IPS DF 19.7 (cell line): ENCODE results near the gene DYRK1A.
"Not testable (repeated sequence)": the region's sequence is repeated elsewhere in the genome, so short reads cannot be mapped to it uniquely, and the experiment has no call there.

Experiments
- DNase-seq: peaks from one replicate; pipeline ENCODE4 v3.0.0-alpha.2; 2013; ENCODE audit warnings: low read depth, low spot score

DYRK1A gene

DNA sequence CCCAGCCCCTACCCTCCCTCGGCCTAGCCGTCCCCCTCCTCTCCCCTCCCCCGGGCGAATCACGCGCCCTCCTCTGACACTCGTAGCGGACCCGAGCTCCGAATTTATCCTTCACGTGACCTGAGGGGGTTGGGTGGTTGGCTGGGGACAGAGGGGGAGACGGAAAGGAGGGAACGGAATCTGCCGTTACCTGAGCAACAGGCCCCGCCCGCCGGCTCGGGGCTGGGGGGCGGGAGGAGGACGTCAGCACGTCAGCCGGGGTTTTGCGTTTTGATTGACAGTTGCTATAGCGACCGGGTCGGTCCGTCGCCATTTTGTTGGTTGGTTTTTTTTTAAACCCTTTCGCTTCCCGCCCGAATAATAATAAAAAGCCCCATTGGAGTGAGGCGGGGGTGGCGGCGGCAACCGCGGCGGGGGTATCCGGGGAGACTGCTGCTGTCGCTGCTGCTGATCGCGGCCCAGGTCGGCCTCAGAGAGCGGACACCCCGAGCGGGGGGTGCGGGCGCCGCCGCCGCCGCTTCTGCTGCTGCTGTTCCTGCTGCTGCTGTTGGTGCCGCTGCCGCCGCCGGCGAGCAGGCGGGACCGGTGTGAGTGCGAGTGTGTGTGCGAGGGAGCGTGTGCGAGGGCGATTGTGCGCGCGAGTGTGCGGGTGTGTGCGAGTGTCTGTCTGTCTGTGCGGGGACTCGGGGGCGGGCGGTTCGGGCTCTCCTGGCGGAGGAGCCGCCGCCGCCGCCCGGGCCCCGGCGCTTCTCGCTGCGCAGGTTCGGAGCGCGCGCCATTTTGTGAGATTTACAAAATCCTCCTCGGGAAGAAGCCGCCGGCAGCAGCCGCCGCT lies at the start of gene DYRK1A:
Gene DYRK1A (plus strand): TSS at position 292 of the 835 bp plus-strand sequence. CDS start 53,602 bp downstream, outside the sequence.
- peak; percentile 97 for DNase-seq

DNA sequence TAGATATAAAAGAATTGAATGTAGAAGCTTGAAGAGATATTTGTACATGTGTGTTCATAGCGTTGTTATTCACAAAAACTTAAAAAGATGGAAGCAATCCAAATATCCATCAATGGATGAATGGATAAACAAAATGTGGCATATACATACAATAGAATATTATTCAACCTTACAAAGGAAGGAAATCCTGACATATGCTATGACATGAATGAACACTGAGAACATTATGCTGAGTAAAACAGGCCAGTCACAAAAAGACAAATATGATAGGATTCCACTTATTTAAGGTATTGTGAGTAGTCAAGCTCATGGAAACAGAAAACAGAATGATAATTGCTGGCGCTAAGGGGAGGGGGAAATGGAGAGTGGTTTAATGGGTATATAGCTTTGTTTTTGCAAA lies 47.0 kb upstream of the DYRK1A start:
- no peak for DNase-seq

- DNase-seq, result no peak
Observed at GRCh38 chr21:37322084-37322483, 44.5 kb upstream of the DYRK1A start.

DNA sequence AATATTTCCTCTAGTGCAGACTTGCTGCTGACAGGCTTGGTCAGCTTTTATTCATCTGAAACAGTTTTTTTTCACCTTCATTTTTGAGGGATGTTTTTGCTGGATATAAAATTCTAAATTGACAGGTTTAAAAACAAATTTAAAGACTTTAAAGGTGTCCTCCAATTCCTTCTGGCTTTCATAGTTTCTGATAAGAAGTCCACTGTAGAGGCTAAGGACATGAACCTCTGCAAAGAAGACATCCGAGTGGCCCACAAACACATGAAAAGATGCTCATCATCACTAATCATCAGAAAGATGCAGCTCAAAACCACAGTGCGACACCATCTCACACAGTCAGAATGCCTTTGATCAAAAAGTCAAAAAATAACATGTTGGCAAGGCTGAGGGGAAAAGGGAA lies 42.0 kb upstream of the DYRK1A start:
- no peak for DNase-seq

DNA sequence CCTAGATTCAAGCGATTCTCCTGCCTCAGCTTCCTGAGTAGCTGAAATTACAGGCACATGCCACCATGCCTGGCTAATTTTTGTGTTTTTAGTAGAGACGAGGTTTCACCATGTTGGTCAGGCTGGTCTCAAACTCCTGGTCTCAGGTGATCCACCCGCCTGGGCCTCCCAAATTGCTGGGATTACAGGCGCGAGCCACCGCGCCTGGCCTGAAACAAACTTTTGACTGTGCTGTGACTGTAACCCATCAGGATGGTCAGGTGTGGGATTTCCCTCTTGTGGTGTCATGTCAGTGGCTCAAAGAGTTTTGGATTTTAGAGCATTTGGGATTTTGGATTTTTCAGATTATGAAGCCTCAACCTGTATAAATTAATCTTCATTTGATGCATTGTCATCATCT lies 38.4 kb upstream of the DYRK1A start:
- DNase-seq, result not testable (repeated sequence)

DNA sequence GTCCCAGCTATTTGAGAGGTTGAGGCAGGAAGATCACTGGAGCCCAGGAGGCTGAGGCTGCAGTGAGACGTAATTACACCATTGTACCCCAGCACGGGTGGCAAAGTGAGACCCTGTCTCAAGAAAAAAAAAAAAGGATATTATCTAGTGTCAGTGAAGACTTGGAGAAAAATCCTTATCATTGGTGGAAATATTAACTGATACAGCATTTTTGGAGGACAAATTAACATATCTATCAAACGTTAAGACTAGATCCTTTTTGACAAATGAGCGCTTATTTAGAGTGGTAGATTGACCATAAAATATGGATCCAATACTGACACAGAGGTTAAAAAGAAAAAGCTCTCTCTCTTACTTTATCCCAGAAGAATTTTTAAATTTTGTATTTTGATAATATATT lies 35.2 kb upstream of the DYRK1A start:
- no peak for DNase-seq

DNA sequence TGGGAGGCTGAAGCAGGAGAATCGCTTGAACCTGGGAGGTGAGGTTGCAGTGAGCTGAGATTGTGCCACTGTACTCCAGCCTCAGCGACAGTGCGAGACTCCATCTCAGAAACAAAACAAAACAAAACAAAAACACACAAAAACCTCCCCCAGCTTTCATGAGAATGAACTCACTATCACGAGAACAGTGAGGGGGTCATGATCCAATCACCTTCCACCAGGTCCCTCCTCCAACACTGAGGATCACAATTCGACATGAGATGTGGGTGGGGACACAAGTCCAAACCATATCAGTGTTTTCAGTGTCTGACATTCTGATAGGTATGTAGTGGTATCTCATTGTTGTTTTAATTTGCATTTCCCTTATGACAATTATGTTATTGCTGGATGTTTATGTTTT lies 31.5 kb upstream of the DYRK1A start:
- no peak for DNase-seq

DNA sequence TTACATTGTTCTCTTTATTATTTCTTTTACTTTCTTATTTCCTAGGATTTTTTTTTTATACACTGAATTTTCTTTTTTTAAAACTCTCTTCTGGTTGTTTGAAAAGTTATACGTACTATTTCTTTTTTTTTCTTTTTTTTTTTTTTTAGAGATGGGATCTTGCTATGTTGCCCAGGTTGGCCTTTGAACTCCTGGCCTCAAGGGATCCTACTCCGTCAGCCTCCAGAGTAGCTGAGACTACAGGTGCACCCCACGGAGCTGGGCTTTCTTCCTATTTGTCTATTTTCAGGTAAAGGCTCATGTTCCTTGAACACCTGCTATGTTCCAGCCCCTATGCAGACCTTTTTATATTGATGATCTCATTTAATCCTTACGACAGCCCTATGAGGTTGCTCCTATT lies 29.4 kb upstream of the DYRK1A start:
- no peak for DNase-seq

DNA sequence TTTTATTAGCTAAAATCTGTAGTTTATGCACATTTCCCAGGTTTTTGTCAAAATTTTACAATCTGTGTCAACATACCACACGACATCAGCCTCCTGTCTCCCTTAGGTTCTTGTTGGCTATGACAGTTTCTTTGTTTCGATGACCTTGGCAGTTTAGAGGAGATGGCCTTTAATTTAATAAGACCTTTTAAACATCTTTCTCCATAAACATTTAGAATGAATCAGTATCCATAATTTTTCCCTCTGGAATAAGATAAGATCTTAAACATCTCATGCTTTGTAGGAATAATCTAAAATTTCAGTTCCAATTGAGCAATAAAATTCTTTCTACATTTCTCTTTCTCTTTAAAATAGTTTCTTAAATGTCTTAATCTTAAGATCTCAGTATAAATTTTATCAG lies 28.7 kb upstream of the DYRK1A start:
- no peak for DNase-seq

DNA sequence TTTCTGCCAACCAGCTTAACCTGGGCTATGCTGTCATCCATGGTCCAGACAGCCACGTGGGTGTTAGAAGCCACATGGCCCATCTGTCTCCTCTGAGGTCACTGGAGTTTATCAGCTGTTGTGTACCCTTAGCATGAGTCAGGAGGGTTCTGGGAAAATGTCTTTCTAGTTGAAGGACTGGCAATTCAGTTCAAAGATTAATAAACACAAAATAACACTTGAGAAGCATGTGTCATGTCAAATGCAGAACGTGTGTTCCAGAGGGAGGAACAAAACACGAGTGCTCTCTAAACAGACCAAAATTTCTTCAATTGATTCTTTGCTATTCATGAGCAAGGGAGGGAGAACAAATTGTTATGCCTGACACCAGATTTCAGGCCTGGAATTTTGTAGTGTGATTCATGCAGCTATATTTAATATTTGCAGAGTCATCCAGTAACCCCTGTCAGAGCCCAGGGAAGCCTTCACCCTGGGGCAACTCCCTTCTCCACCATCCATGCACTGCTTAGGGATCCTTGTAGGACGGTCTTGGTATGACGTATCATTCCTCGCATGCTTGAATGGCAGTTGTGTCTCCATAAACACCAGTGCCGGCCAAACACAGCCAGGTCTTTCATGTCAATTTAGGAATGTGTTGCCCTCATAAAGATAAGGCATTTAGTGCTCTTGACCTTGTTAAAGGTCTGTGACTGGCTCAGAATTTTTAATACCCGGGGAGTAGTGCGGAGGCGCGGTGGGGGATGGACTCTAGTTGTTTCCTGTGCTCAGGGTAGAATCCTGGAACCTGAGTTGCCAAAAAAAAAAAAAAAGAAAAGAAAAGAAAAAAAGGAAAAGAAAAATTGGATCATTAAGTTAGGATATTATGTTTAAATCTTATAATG lies 27.7 kb upstream of the DYRK1A start:
- DNase-seq, result no peak

DNA sequence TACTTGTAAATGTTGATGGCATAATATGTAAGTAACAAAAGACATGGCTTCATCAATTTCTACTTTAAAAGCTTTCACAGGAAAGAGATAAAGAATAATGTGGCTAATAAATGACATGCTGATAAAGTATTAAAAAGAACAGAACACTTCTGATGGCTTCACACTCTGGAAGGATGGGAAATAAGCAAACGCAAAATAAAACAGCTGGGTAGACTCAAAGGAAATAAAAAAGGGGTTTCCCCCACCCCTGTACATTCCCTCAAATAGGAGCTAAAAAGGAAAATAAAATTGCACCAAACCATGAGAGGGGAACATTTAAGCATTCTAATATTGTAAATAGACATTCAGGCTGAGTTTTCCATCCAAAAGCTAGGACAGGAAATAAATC lies 27.0 kb upstream of the DYRK1A start:
- DNase-seq, result no peak

DNA sequence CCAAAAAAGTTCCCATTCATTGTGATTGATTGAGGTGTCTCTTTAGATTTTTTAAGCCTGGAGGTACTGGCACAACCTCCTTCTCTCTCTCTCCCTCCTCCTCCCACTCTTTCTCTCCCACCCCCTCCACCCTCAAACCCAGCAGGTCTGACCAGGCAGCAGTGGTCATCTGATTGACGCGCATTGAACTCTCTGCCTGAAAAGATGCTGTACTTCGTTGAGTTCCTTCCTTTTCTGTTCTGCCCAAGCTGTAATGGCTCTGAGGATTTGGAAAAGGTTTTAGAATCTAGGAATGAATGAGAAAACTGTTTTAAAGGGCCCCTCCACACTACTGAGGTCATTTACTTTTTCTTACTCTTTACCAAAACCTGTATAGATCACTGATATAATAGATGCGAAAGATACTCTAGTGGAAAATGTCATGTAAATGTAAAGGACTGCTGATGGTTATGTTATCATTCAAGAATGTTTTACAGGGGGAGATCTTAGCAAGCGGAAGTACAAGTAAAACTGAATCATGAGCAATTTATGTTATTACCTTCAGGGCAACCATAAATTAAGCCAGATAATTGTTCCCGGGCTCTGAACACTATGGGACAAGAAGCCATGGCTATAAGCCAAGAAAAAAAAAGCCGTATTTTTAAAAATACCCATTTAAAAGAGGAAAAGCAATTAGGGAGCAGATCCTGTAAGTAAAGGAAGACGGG lies 25.2 kb upstream of the DYRK1A start:
- DNase-seq, result no peak

- no peak for DNase-seq
Observed at GRCh38 chr21:37342046-37342632, 24.4 kb upstream of the DYRK1A start.

- DNase-seq, result no peak
Observed at GRCh38 chr21:37346841-37347430, 19.6 kb upstream of the DYRK1A start.

DNA sequence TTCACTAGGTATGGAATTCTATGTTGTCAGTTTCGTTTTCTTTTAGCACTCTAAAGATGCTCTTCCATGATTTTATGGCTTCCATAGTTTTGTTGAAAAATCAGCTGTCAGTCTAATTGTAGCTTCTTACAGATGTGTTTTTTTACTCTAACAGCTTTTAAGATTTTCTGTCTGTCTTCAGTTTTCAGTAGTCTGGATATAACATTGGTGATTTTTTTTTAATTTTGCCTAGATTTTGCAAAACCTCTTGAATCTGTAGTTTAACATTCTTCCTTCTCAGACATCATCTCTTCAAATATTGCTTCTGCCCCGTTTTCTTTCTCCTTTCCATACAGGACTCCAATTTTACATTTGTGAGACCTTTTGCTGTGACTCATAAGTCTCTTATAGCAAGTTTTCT lies 17.9 kb upstream of the DYRK1A start:
- DNase-seq, result no peak

- DNase-seq, result no peak
Observed at GRCh38 chr21:37350472-37350871, 16.1 kb upstream of the DYRK1A start.

GRCh38 chr21:37356706-37357105 lies 9.9 kb upstream of the DYRK1A start:
- no peak for DNase-seq

DNA sequence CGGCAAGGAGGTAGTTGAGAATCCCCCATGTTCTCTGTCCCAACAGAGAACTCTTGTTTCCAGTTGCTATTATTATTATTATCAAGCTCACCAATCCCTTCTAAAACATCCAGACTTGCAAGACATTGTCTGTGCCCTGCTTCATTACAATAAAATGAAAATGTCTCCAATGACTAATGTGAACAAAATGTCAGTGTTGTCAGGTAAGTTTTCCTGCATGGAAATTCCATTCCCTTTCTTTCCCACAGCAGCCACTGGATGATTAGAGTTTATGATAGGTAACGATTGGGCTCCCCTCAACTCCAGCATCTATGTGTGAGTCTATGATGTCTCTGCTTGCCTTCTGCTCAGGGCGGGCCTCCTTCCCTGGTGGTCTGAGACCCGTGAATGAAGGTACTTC lies 8.9 kb upstream of the DYRK1A start:
- no peak for DNase-seq

DNA sequence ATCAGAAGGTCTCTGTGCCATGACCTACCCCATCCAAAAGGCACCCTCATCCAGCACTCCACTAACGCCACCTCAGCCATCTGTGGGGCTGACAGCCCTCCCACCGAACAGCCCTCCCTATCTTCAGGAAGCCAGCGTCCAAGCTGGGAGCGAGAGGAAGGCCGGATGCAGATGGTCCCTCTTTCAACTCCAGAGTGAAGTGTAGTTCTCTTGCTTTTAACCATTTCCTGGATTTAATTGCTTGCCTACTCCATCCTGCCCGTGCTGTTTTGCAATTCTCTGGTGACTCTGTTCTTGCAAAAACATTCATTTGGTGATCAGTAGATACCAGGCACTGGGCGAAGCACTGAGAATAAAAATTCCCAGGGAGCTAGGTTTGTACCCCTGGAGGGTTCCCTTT lies 8.2 kb upstream of the DYRK1A start:
- DNase-seq, result no peak

DNA sequence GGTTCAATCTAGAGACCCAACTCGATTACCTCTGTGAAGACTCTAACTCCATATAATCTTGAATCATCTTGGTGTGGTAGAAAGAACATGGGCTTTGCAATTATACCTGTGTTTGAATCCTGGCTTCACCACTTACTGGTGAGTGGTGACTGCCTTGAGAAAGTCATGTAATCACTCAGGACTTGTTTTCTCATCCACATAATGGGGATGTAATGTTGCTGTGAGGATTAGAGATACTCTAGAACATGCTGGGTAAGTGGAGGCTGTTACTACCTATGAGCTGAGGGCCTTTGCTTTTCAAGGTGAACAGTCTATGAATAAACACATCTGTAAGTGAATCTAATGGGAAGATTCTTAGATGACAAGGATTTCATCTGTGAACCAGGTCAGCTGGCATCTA lies 2.6 kb upstream of the DYRK1A start:
- no peak for DNase-seq

DNA sequence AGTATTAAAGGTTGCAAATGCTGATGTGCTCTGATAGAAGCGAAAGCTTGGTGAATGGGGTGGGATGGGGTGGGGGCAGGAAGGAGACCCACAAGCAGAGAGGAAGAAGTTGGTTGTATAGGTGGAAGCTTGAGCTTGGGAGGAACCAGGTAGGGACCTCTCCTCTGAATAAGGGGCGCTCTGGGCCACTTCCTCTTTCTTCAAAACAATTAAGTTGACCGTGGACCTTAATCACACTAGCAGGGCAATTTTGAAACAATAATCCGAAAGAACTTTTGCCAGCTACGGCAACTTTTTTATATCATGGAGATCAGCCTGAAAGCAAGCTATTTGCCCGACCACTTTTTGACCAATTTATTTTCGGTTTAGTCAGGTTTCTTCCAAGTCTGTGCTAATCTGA lies 1.9 kb upstream of the DYRK1A start:
- DNase-seq, result no peak
